ENCODE measurements around the gene MYRIP. TPM values are rescaled to one million over a fixed set of nuclear protein-coding genes. Genes with fewer than 3 reads are reported as not detected.

MYRIP gene
- total RNA-seq, 1 experiment from 2014 or later: not detected

GRCh38 chr3:40054568-40055222, 245.3 kb downstream of the MYRIP start:
- TF ChIP-seq EZH2phosphoT487 (IDR thresholded peaks at IDR 0.05; ENCODE audit: borderline replicate concordance, low read length): no peak
- TF ChIP-seq CTCF (conservative IDR thresholded peaks at IDR 0.05; ENCODE audit: low read depth, low read length): no peak
- no peak for TF ChIP-seq EZH2 (IDR thresholded peaks at IDR 0.05; ENCODE audit: low read length, unreplicated experiment)
- H3K4me3 ChIP-seq (ENCODE audit: low read length): no peak overlapping the region
- no peaks in the 10 kb centered on the region for H3K9me3 ChIP-seq (ENCODE audit: low read length)
- no peak overlapping the region for H3K9ac ChIP-seq (ENCODE audit: low read length)
- no peaks in the 10 kb centered on the region for H3K4me1 ChIP-seq (ENCODE audit: insufficient read depth, low read length)
- ChIA-PET CTCF (no interaction called here), POLR2A (ENCODE audit: unreplicated experiment) (no interaction called here)
- no peak overlapping the region for H2AFZ ChIP-seq (ENCODE audit: low read length)
- ATAC-seq: no peak
- H3K27ac ChIP-seq (ENCODE audit: low read length): no peak overlapping the region
- BruUV-seq (replicated peaks): no TSS peak
- 0 out of 2 replicates have a peak, but pooled peaks cover 4% of the 10 kb centered on the region for H3K27me3 ChIP-seq (ENCODE audit: low read length)
- H3K79me2 ChIP-seq (ENCODE audit: low read length): no peaks in the 10 kb centered on the region
- intact Hi-C loops (cut with micrococcal nuclease): no loop called here
- no peaks in the 10 kb centered on the region for H3K9me2 ChIP-seq (replicated peaks; ENCODE audit: low read length)
- H3K36me3 ChIP-seq (ENCODE audit: low read depth, low read length): no peaks in the 10 kb centered on the region
- no peak overlapping the region for H3K4me2 ChIP-seq (ENCODE audit: low read length)
- no peaks in the 10 kb centered on the region for H3F3A ChIP-seq (ENCODE audit: low read length, unreplicated experiment)
- no peaks in the 10 kb centered on the region for H4K20me1 ChIP-seq (ENCODE audit: low read length)
- DNase-seq: no peak

- no peak overlapping the region for H3K4me2 ChIP-seq (ENCODE audit: low read length)
- TF ChIP-seq EZH2 (IDR thresholded peaks at IDR 0.05; ENCODE audit: low read length, unreplicated experiment) (no peak), CTCF (conservative IDR thresholded peaks at IDR 0.05; ENCODE audit: low read depth, low read length) (no peak), EZH2phosphoT487 (IDR thresholded peaks at IDR 0.05; ENCODE audit: borderline replicate concordance, low read length) (no peak)
- intact Hi-C loops (cut with micrococcal nuclease): no loop called here
- BruUV-seq (replicated peaks): no TSS peak
- H3K27ac ChIP-seq (ENCODE audit: low read length): no peak overlapping the region
- DNase-seq (no peak), ATAC-seq (no peak)
- ChIA-PET POLR2A (ENCODE audit: unreplicated experiment) (no interaction called here), CTCF (no interaction called here)
- no peaks in the 10 kb centered on the region for H3K36me3 ChIP-seq (ENCODE audit: low read depth, low read length)
- H3K4me3 ChIP-seq (ENCODE audit: low read length): no peak overlapping the region
- H3F3A ChIP-seq (ENCODE audit: low read length, unreplicated experiment): no peaks in the 10 kb centered on the region
- no peaks in the 10 kb centered on the region for H3K79me2 ChIP-seq (ENCODE audit: low read length)
- no peaks in the 10 kb centered on the region for H4K20me1 ChIP-seq (ENCODE audit: low read length)
- no peaks in the 10 kb centered on the region for H3K9me2 ChIP-seq (replicated peaks; ENCODE audit: low read length)
- H2AFZ ChIP-seq (ENCODE audit: low read length): no peak overlapping the region
- 0 out of 2 replicates have a peak, but pooled peaks cover 4% of the 10 kb centered on the region for H3K27me3 ChIP-seq (ENCODE audit: low read length)
- H3K9me3 ChIP-seq (ENCODE audit: low read length): no peaks in the 10 kb centered on the region
- no peak overlapping the region for H3K9ac ChIP-seq (ENCODE audit: low read length)
- H3K4me1 ChIP-seq (ENCODE audit: insufficient read depth, low read length): no peaks in the 10 kb centered on the region
Measured at GRCh38 chr3:40055361-40055760, 246.0 kb downstream of the MYRIP start.

- Histone ChIP-seq H3K4me2 (ENCODE audit: low read length) (no peak overlapping the region), H3K79me2 (ENCODE audit: low read length) (no peaks in the 10 kb centered on the region), H3K9me2 (replicated peaks; ENCODE audit: low read length) (no peaks in the 10 kb centered on the region), H2AFZ (ENCODE audit: low read length) (no peak overlapping the region), H3K36me3 (ENCODE audit: low read depth, low read length) (no peaks in the 10 kb centered on the region), H4K20me1 (ENCODE audit: low read length) (no peaks in the 10 kb centered on the region), H3K9ac (ENCODE audit: low read length) (no peak overlapping the region), H3K4me1 (ENCODE audit: insufficient read depth, low read length) (no peaks in the 10 kb centered on the region), H3K4me3 (ENCODE audit: low read length) (no peak overlapping the region), H3K9me3 (ENCODE audit: low read length) (no peaks in the 10 kb centered on the region), H3K27ac (ENCODE audit: low read length) (no peak overlapping the region), H3K27me3 (ENCODE audit: low read length) (0 out of 2 replicates have a peak, but pooled peaks cover 4% of the 10 kb centered on the region), H3F3A (ENCODE audit: low read length, unreplicated experiment) (no peaks in the 10 kb centered on the region)
- no TSS peak for BruUV-seq (replicated peaks)
- no peak for ATAC-seq
- POLR2A ChIA-PET (ENCODE audit: unreplicated experiment): no interaction called here
- CTCF ChIA-PET: no interaction called here
- DNase-seq: no peak
- TF ChIP-seq CTCF (conservative IDR thresholded peaks at IDR 0.05; ENCODE audit: low read depth, low read length) (no peak), EZH2 (IDR thresholded peaks at IDR 0.05; ENCODE audit: low read length, unreplicated experiment) (no peak), EZH2phosphoT487 (IDR thresholded peaks at IDR 0.05; ENCODE audit: borderline replicate concordance, low read length) (no peak)
- intact Hi-C loops (cut with micrococcal nuclease): no loop called here
Measured at GRCh38 chr3:40055956-40056355, 246.5 kb downstream of the MYRIP start.
